HCT116 (cell line): Measurements from ENCODE around the gene SLC24A3. TPM values are rescaled to one million over a fixed set of nuclear protein-coding genes. Genes with fewer than 3 reads are reported as not detected.

Experiments used
- ATAC-seq: fragments of 200-7000 bp; cut with Tn5 transposase; 2 replicates; pipeline ENCODE4 v1.9.1; 2020; ENCODE audit warnings: mild to moderate bottlenecking, moderate library complexity
- BruUV-seq: library from RNA; stranded (reverse); fragments of 400-500 nt; replicated peaks from 2 replicates; lab custom pipeline; 2021; lab: Mats Ljungman, UMichigan
- CTCF ChIA-PET: fragments of 300-600 bp; sonication (Branson Sonifier 250); formaldehyde crosslinking; loops from one replicate; lab custom pipeline; 2021; ENCODE audit warnings: antibody characterized with exemption; lab: Charles Lee
- POLR2A ChIA-PET: fragments of 300-600, 350-600 bp; sonication (Branson Sonifier 250); formaldehyde crosslinking; loops from one replicate; lab custom pipeline; 2021; ENCODE audit warnings: antibody characterized with exemption; lab: Charles Lee
- RAD21 ChIA-PET, 2 experiments: fragments of 300-600 bp; sonication (Branson Sonifier 250); formaldehyde crosslinking; loops; one replicate each; lab custom pipeline; 2023; ENCODE audit warnings: low total read pairs in 2 of 2; ENCODE audit not compliant: uncharacterized antibody in 2 of 2, unreplicated experiment in 2 of 2, low non-redundant PET in 1 of 2; lab: Charles Lee
- DNase-seq: peaks from one replicate; pipeline ENCODE4 v3.0.0-alpha.2; 2010; ENCODE audit warnings: low read depth, low spot score
- H2AFZ ChIP-seq: fragments of 200-600 bp; shearing (Covaris generic), sonication (generic); 2 replicates; pipeline ENCODE4 v1.6.1; 2017; ENCODE audit warnings: low read depth, mixed run types, mixed read lengths, antibody characterized with exemption, low read length; ENCODE audit not compliant: poor library complexity, severe bottlenecking
- H3K27ac ChIP-seq: 2 replicates; pipeline ENCODE4 v1.5.1; 2012; ENCODE audit warnings: low read depth, low read length
- H3K27me3 ChIP-seq: fragments of 200-600 bp; sonication (generic); 2 replicates; pipeline ENCODE4 v1.6.1; 2016; ENCODE audit warnings: mixed run types, low read length, mixed read lengths; ENCODE audit not compliant: insufficient read depth
- H3K36me3 ChIP-seq, 2 experiments: fragments of 200-500 bp in 1 of 2; fragments of 200-600 bp in 1 of 2; sonication (Bioruptor generic) in 1 of 2; sonication (generic) in 1 of 2; 2 replicates each; pipeline versions ENCODE4 v1.5.1 to v1.6.1; 2014 to 2016; ENCODE audit warnings: low read length in 2 of 2, inconsistent platforms in 1 of 2, mixed read lengths in 1 of 2, mixed run types in 1 of 2; ENCODE audit not compliant: insufficient read depth in 2 of 2, control insufficient read depth in 1 of 2
- H3K4me1 ChIP-seq, 2 experiments: fragments of 200-600 bp in 1 of 2; sonication (generic) in 1 of 2; 2 replicates each; pipeline versions ENCODE4 v1.5.1 to v1.6.1; 2012 to 2017; ENCODE audit warnings: low read length in 2 of 2, inconsistent platforms in 1 of 2, mild to moderate bottlenecking in 1 of 2, mixed read lengths in 1 of 2, mixed run types in 1 of 2, moderate library complexity in 1 of 2; ENCODE audit not compliant: insufficient read depth in 2 of 2, control insufficient read depth in 1 of 2
- H3K4me2 ChIP-seq: fragments of 200-600 bp; sonication (generic); 2 replicates; pipeline ENCODE4 v1.6.1; 2017; ENCODE audit warnings: mixed run types, low read length, mixed read lengths
- H3K4me3 ChIP-seq, 2 experiments: fragments of 200-600 bp in 1 of 2; sonication (generic) in 1 of 2; replicated peaks in 1 of 2; 2 replicates each; pipeline ENCODE4 v1.5.1; 2011 to 2016; ENCODE audit warnings: low read length in 2 of 2, control low read depth in 1 of 2, low read depth in 1 of 2, mild to moderate bottlenecking in 1 of 2, mixed read lengths in 1 of 2, mixed run types in 1 of 2
- H3K79me2 ChIP-seq: fragments of 200-600 bp; sonication (generic); 2 replicates; pipeline ENCODE4 v1.6.1; 2017; ENCODE audit warnings: mild to moderate bottlenecking, mixed run types, low read length, moderate library complexity, mixed read lengths; ENCODE audit not compliant: insufficient read depth
- H3K9ac ChIP-seq: fragments of 200-600 bp; sonication (generic); 2 replicates; pipeline ENCODE4 v1.6.1; 2016; ENCODE audit warnings: low read length, mixed read lengths
- H3K9me2 ChIP-seq: fragments of 200-600 bp; sonication (generic), shearing (Covaris generic); 2 replicates; pipeline ENCODE4 v1.6.1; 2017; ENCODE audit warnings: mixed run types, mild to moderate bottlenecking, moderate library complexity; ENCODE audit not compliant: insufficient read depth
- H3K9me3 ChIP-seq, 2 experiments: fragments of 200-500 bp in 1 of 2; fragments of 200-600 bp in 1 of 2; sonication (Bioruptor generic) in 1 of 2; sonication (generic) in 1 of 2; 2 replicates each; pipeline ENCODE4 v1.6.1; 2014 to 2017; ENCODE audit warnings: low read length in 2 of 2, mixed read lengths in 2 of 2, inconsistent platforms in 1 of 2, low read depth in 1 of 2, mild to moderate bottlenecking in 1 of 2, mixed run types in 1 of 2, moderate library complexity in 1 of 2; ENCODE audit not compliant: control insufficient read depth in 1 of 2, insufficient read depth in 1 of 2
- H4K20me1 ChIP-seq: fragments of 200-600 bp; sonication (generic), shearing (Covaris generic); 2 replicates; pipeline ENCODE4 v1.6.1; 2017; ENCODE audit warnings: mixed run types, mild to moderate bottlenecking, moderate library complexity; ENCODE audit not compliant: insufficient read depth
- CBX3 ChIP-seq: IDR thresholded peaks from 2 replicates; pipeline ENCODE4 v1.6.1; 2012; ENCODE audit warnings: low read depth
- CTCF ChIP-seq, 3 experiments: fragments of 200-600 bp in 1 of 3; sonication (generic) in 1 of 3; IDR thresholded peaks in 2 of 3; conservative IDR thresholded peaks in 1 of 3; 2 replicates each; pipeline ENCODE4 v1.5.1; 2012 to 2017; ENCODE audit warnings: low read depth in 2 of 3, low read length in 2 of 3, antibody characterized with exemption in 1 of 3, borderline replicate concordance in 1 of 3, control low read depth in 1 of 3, mild to moderate bottlenecking in 1 of 3, mixed read lengths in 1 of 3, mixed run types in 1 of 3, moderate library complexity in 1 of 3; ENCODE audit not compliant: insufficient read depth in 1 of 3
- EZH2phosphoT487 ChIP-seq: fragments of 200-600 bp; IDR thresholded peaks from 2 replicates; pipeline ENCODE4 v1.6.1; 2018; ENCODE audit warnings: antibody characterized with exemption, borderline replicate concordance
- POLR2A ChIP-seq: IDR thresholded peaks from 2 replicates; pipeline ENCODE4 v1.7.0; 2011; ENCODE audit warnings: borderline replicate concordance; ENCODE audit not compliant: insufficient read depth, insufficient read length; ENCODE audit errors: extremely low read depth
- POLR2AphosphoS5 ChIP-seq: IDR thresholded peaks from 2 replicates; pipeline ENCODE4 v1.6.1; 2011; ENCODE audit warnings: mild to moderate bottlenecking, low read depth, low read length, moderate library complexity
- SP1 ChIP-seq: IDR thresholded peaks from 2 replicates; pipeline ENCODE4 v1.6.1; 2012; ENCODE audit warnings: low read depth
- TCF7L2 ChIP-seq: IDR thresholded peaks from 2 replicates; pipeline ENCODE4 v1.7.0; 2011; ENCODE audit warnings: borderline replicate concordance, inconsistent platforms; ENCODE audit not compliant: insufficient read depth, insufficient read length; ENCODE audit errors: extremely low read depth
- ZBTB33 ChIP-seq: IDR thresholded peaks from 2 replicates; pipeline ENCODE4 v1.6.1; 2011; ENCODE audit warnings: mild to moderate bottlenecking, low read length, moderate library complexity; ENCODE audit not compliant: insufficient replicate concordance; ENCODE audit errors: extremely low read depth
- intact Hi-C: fragments of 100-400 bp; cut with micrococcal nuclease; formaldehyde crosslinking; loops from 2 replicates; pipeline ENCODE4 v1.10.0; 2022
- total RNA-seq: library from RNA; stranded (reverse); gene quantifications from one replicate; pipeline ENCODE4 v1.2.1, GENCODE V29; 2021; ENCODE audit not compliant: unreplicated experiment

The SLC24A3 gene
- total RNA-seq, 1 experiment from 2014 or later, result not detected

GRCh38 chr20:19602675-19603375 is 390.4 kb downstream of the SLC24A3 start:
- TF ChIP-seq TCF7L2 (no peak), POLR2AphosphoS5 (no peak), CTCF (IDR thresholded peaks at IDR 0.05 in 2 of 3, conservative IDR thresholded peaks at IDR 0.05 in 1 of 3; ENCODE audit: borderline replicate concordance in 1 of 3, insufficient read depth in 1 of 3, low read depth in 2 of 3, low read length in 2 of 3) (no peak), CBX3 (no peak), POLR2A (no peak), SP1 (no peak), ZBTB33 (no peak), EZH2phosphoT487 (no peak)
- POLR2A ChIA-PET, result no interaction called here
- Histone ChIP-seq H3K4me2 (no peak overlapping the region), H3K9ac (no peak overlapping the region), H3K27ac (no peak overlapping the region), H3K79me2 (no peaks in the 10 kb centered on the region), H3K9me3 (no peaks in the 10 kb centered on the region), H3K9me2 (no peaks in the 10 kb centered on the region), H4K20me1 (no peaks in the 10 kb centered on the region), H3K36me3 (no peaks in the 10 kb centered on the region), H3K4me1 (no peaks in the 10 kb centered on the region), H3K27me3 (peaks cover 22% of the 10 kb centered on the region; the same call in 1 of the 2 replicates), H3K4me3 (no peak overlapping the region), H2AFZ (no peak overlapping the region)
- CTCF ChIA-PET, result no interaction called here
- ATAC-seq (no peak), DNase-seq (no peak)
- intact Hi-C loops, result no loop called here
- BruUV-seq, result no TSS peak
- RAD21 ChIA-PET, result no interaction called here
